ENCODE results near the gene TMEM184A. TPM values are rescaled to one million over a fixed set of nuclear protein-coding genes. Genes with fewer than 3 reads are reported as not detected.
A peak's percentile ranks its signal among the peaks of the same experiment; 100 is the strongest.
"Not testable (repeated sequence)": the region's sequence is repeated elsewhere in the genome, so short reads cannot be mapped to it uniquely, and the experiment has no call there.

Gene TMEM184A
- total RNA-seq, 1 donor from 2014 or later: 9.0 TPM

DNA sequence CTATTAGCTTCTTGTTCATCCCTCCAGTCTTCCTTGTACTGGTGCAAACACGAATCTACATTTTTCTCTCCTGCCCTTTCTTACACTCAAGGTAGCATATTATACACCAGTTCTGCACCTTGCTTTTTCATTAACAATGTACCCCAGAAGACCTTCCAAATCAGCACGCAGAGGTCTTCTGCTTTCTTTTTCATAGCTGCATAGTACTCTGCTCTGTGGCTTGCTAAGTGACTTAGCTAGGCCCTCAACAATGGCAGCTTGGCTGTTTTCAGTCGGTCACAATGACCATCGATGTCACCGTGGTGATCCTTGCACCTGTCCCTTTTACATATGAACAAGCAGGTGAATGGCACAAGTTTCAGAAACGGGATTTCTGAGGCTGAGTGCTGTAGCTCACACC lies 30.6 kb downstream of the TMEM184A start:
- Histone ChIP-seq H3K36me3 (ENCODE audit: control insufficient read depth, insufficient read depth, low read length) (no peaks in the 10 kb centered on the region), H3K27me3 (ENCODE audit: control insufficient read depth, insufficient read depth, low read length) (no peaks in the 10 kb centered on the region), H3K4me3 (ENCODE audit: low read depth, low read length) (no peak overlapping the region)
- DNase-seq (ENCODE audit: low read depth) (no peak), FAIRE-seq (no peak)
- TF ChIP-seq, protein P1, sequence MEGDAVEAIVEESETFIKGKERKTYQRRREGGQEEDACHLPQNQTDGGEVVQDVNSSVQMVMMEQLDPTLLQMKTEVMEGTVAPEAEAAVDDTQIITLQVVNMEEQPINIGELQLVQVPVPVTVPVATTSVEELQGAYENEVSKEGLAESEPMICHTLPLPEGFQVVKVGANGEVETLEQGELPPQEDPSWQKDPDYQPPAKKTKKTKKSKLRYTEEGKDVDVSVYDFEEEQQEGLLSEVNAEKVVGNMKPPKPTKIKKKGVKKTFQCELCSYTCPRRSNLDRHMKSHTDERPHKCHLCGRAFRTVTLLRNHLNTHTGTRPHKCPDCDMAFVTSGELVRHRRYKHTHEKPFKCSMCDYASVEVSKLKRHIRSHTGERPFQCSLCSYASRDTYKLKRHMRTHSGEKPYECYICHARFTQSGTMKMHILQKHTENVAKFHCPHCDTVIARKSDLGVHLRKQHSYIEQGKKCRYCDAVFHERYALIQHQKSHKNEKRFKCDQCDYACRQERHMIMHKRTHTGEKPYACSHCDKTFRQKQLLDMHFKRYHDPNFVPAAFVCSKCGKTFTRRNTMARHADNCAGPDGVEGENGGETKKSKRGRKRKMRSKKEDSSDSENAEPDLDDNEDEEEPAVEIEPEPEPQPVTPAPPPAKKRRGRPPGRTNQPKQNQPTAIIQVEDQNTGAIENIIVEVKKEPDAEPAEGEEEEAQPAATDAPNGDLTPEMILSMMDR (IDR thresholded peaks at IDR 0.05; ENCODE audit: insufficient read depth, low read length, severe bottlenecking): no peak

DNA sequence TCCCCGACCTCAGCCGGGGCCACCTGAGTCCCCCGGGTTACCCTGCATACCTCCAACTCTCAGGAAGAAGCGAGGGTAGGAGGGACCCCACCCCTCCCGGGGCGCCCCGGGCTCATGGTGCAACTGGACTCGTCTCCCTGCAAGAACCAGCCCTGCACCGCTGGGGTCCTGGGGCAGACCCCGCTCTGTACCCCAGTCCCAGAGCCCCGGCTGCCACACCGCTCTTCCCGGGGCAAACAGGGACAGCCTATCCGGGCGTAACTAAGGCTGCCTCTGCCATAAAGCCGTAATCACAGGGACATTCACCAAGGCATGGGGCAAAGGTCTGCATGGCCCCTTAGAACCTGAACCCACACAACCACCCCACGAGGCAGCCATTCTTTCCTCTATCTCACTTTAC lies 32.2 kb downstream of the TMEM184A start:
- no peak for FAIRE-seq
- no peak overlapping the region for H3K4me3 ChIP-seq (ENCODE audit: low read depth, low read length)

DNA sequence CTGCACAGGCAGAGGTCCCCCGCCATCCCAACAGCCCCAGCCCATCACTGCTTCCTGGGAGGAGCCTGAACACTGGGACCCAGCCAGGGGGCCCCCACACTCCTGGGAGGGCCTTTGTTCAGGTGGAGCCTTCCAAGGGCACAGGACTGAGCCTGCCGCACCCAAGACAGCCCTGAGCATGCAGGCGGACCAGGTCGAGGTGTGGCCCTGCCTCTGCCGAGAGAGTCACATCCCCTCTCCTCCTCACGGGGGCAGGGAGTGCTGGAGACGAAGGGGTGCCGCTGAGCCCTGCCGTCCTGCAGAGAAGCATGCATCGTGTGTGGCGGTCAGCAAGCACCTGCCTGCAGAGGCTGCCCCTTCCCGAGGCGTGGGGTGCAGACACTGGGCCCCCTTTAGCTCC lies 32.8 kb downstream of the TMEM184A start:
- TF ChIP-seq, protein P1 (IDR thresholded peaks at IDR 0.05; ENCODE audit: insufficient read depth, low read length, severe bottlenecking): no peak
- FAIRE-seq: no peak

More for the DNA sequence above, 32.2 kb downstream of the TMEM184A start:
- DNase-seq (ENCODE audit: low read depth): no peak
- no peaks in the 10 kb centered on the region for H3K36me3 ChIP-seq (ENCODE audit: control insufficient read depth, insufficient read depth, low read length)
- H3K27me3 ChIP-seq (ENCODE audit: control insufficient read depth, insufficient read depth, low read length): no peaks in the 10 kb centered on the region
- TF ChIP-seq, protein P1 (IDR thresholded peaks at IDR 0.05; ENCODE audit: insufficient read depth, low read length, severe bottlenecking): no peak

DNA sequence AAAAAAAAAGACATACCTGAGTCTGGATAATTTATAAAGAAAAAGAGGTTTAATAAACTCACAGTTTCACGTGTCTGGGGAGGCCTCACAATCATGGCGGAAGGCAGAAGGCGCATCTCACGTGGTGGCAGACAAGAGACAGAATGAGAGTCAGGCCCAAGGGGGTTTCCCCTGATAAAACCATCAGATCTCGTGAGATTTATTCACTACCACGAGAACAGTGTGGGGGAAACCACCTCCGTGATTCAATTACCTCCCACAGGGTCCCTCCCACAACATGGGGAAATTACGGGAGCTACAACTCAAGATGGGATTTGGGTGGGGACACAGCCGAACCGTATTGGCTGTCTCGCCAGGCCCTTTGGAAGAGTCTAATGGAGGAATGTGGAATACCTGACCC lies 34.5 kb downstream of the TMEM184A start:
- H3K27me3 ChIP-seq (ENCODE audit: control insufficient read depth, insufficient read depth, low read length): no peaks in the 10 kb centered on the region
- DNase-seq (ENCODE audit: low read depth) (no peak), FAIRE-seq (no peak)
- H3K36me3 ChIP-seq (ENCODE audit: control insufficient read depth, insufficient read depth, low read length): no peaks in the 10 kb centered on the region
- TF ChIP-seq, protein P1 (IDR thresholded peaks at IDR 0.05; ENCODE audit: insufficient read depth, low read length, severe bottlenecking): no peak
- H3K4me3 ChIP-seq (ENCODE audit: low read depth, low read length): no peak overlapping the region

More for the DNA sequence above, 32.8 kb downstream of the TMEM184A start:
- H3K36me3 ChIP-seq (ENCODE audit: control insufficient read depth, insufficient read depth, low read length): no peaks in the 10 kb centered on the region
- H3K27me3 ChIP-seq (ENCODE audit: control insufficient read depth, insufficient read depth, low read length): no peaks in the 10 kb centered on the region
- no peak for DNase-seq (ENCODE audit: low read depth)
- H3K4me3 ChIP-seq (ENCODE audit: low read depth, low read length): no peak overlapping the region

DNA sequence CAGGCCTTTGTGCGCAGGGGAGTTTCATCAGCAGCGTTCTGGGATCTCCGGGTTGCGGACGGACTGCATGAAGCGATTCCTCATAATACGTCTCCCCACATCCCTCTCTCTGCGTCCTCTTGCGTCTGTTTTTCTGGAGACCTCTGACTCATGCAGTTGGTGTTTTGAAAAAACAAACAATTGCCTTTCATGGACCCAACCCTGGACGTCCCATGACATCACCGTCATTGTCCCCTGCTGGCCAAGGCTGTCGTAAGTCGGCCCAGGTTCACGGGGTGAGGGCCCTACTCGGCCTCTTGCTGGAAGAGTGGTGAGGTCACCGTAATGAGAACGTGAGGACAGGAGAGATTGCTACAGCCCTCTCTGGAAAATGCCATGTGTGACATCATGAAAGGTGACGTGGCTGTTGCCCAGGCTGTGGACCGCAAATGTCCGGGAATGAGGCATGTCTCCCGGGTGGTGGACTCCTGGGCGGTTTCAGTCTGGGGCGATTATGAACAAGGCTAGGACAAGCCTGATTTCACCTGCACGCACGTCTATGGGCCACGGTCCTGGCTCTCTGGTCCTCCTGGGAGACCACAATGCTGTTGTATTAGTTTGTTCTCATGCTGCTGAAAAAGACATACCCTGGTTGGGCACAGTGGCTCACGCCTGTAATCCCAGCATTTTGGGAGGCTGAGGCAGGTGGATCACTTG lies 35.3 kb downstream of the TMEM184A start:
- DNase-seq (ENCODE audit: low read depth) (peak; percentile 15), FAIRE-seq (no peak)
- TF ChIP-seq, protein P1 (IDR thresholded peaks at IDR 0.05; ENCODE audit: insufficient read depth, low read length, severe bottlenecking): no peak
- H3K36me3 ChIP-seq (ENCODE audit: control insufficient read depth, insufficient read depth, low read length): no peaks in the 10 kb centered on the region
- H3K4me3 ChIP-seq (ENCODE audit: low read depth, low read length): no peak overlapping the region
- no peaks in the 10 kb centered on the region for H3K27me3 ChIP-seq (ENCODE audit: control insufficient read depth, insufficient read depth, low read length)

DNA sequence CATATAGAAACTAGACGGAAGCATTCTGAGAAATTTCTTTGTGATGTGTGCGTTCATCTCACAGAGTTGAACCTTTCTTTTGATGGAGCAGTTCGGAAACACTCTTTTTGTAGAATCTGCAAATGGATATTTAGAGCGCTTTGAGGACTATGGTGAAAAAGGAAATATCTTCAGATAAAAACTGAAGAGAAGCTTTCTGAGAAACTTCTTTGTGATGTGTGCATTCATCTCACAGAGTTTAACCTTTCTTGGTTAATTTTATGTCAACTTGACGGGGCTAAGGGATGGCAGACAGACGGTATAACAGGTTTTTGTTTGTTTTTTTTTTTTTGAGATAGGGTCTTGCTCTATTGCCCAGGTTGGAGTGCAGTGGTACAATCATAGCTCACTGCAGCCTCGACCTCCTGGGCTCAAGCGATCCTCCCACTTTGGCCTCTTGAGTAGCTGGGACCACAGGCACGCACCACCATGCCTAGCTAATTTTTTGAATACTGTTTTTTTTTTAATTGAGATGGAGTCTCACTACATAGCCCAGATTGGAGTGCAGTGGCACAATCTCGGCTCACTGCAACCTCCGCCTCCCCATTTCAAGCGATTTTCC lies 36.6 kb downstream of the TMEM184A start:
- H3K4me3 ChIP-seq (ENCODE audit: low read depth, low read length); DNase-seq (ENCODE audit: low read depth); H3K27me3 ChIP-seq (ENCODE audit: control insufficient read depth, insufficient read depth, low read length); FAIRE-seq; H3K36me3 ChIP-seq (ENCODE audit: control insufficient read depth, insufficient read depth, low read length): not testable (repeated sequence)

Data from bronchial epithelial cell (primary cell).